H1 (cell line): ENCODE measurements around the gene GGTLC3. TPM values are rescaled to one million over a fixed set of nuclear protein-coding genes. Genes with fewer than 3 reads are reported as not detected.
"Not testable (repeated sequence)": the region's sequence is repeated elsewhere in the genome, so short reads cannot be mapped to it uniquely, and the experiment has no call there.

ENCODE experiments used
- CTCF ChIA-PET: fragments of 300-600 bp; sonication (Branson Sonifier 250); formaldehyde crosslinking; loops from one replicate; lab custom pipeline; 2021; ENCODE audit not compliant: partially characterized antibody; lab: Charles Lee
- POLR2A ChIA-PET: fragments of 300-600 bp; sonication (Branson Sonifier 250); formaldehyde crosslinking; loops from one replicate; lab custom pipeline; 2021; ENCODE audit warnings: inconsistent platforms; ENCODE audit not compliant: partially characterized antibody; lab: Charles Lee
- DNase-seq, 2 experiments: peaks; one replicate each; pipeline versions ENCODE4 v3.0.0 to v3.0.0-alpha.2; 2010 to 2022; ENCODE audit warnings: low spot score in 2 of 2, low read depth in 1 of 2, mixed read lengths in 1 of 2
- FAIRE-seq: peaks from 2 replicates; lab custom pipeline; 2011; peaks lifted over from hg19 to GRCh38; lab: Jason Lieb, UNC
- H2AFZ ChIP-seq: 2 replicates; pipeline ENCODE4 v1.8.1; 2012; ENCODE audit warnings: low read length, inconsistent platforms
- H2AK5ac ChIP-seq: 2 replicates; pipeline ENCODE4 v1.6.1; 2013; ENCODE audit warnings: low read depth, low read length
- H2BK120ac ChIP-seq: replicated peaks from 2 replicates; pipeline ENCODE3; 2013; ENCODE audit warnings: low read depth, low read length, inconsistent platforms
- H2BK12ac ChIP-seq: 2 replicates; pipeline ENCODE4 v1.6.1; 2013; ENCODE audit warnings: low read depth, low read length
- H2BK15ac ChIP-seq: 2 replicates; pipeline ENCODE4 v1.6.1; 2013; ENCODE audit warnings: low read length
- H2BK20ac ChIP-seq: 2 replicates; pipeline ENCODE4 v1.6.1; 2013; ENCODE audit warnings: low read length
- H2BK5ac ChIP-seq: 2 replicates; pipeline ENCODE4 v1.6.1; 2013; ENCODE audit warnings: low read depth, low read length
- H3K14ac ChIP-seq: 2 replicates; pipeline ENCODE4 v1.6.1; 2013; ENCODE audit warnings: inconsistent platforms; ENCODE audit not compliant: insufficient read length
- H3K18ac ChIP-seq: 2 replicates; pipeline ENCODE4 v1.6.1; 2013; ENCODE audit warnings: low read length; ENCODE audit errors: extremely low read depth
- H3K23ac ChIP-seq: 2 replicates; pipeline ENCODE4 v1.6.1; 2013; ENCODE audit warnings: inconsistent platforms; ENCODE audit not compliant: insufficient read length
- H3K23me2 ChIP-seq: 2 replicates; pipeline ENCODE4 v1.6.1; 2013; ENCODE audit warnings: low read depth, low read length
- H3K27ac ChIP-seq: 2 replicates; pipeline ENCODE4 v1.6.1; 2011; ENCODE audit warnings: low read depth, low read length, inconsistent platforms
- H3K27me3 ChIP-seq, 4 experiments: replicated peaks in 1 of 4; 1 replicate in 1 of 4; 2 replicates in 3 of 4; pipeline versions ENCODE4 v1.6.1 to v1.8.1; 2011 to 2013; ENCODE audit warnings: low read length in 3 of 4, mild to moderate bottlenecking in 3 of 4, inconsistent platforms in 2 of 4, mixed read lengths in 2 of 4, moderate library complexity in 1 of 4; ENCODE audit not compliant: control insufficient read depth in 3 of 4, insufficient read depth in 3 of 4; ENCODE audit errors: extremely low read depth in 1 of 4
- H3K36me3 ChIP-seq, 4 experiments: 2 replicates each; pipeline versions ENCODE4 v1.6.1 to v1.8.1; 2011 to 2013; ENCODE audit warnings: mild to moderate bottlenecking in 4 of 4, low read length in 3 of 4, moderate library complexity in 2 of 4, control low read depth in 1 of 4, inconsistent platforms in 1 of 4; ENCODE audit not compliant: insufficient read depth in 4 of 4, control insufficient read depth in 2 of 4
- H3K4ac ChIP-seq: replicated peaks from 2 replicates; pipeline ENCODE3; 2013; ENCODE audit warnings: low read length, low read depth, mixed read lengths, inconsistent platforms; ENCODE audit not compliant: insufficient read length
- H3K4me1 ChIP-seq, 4 experiments: replicated peaks in 1 of 4; 1 replicate in 1 of 4; 2 replicates in 3 of 4; pipeline versions ENCODE4 v1.6.1 to v1.8.1; 2011 to 2013; ENCODE audit warnings: low read length in 3 of 4, inconsistent platforms in 2 of 4, mixed read lengths in 1 of 4; ENCODE audit not compliant: insufficient read depth in 4 of 4, control insufficient read depth in 3 of 4
- H3K4me2 ChIP-seq, 2 experiments: 2 replicates each; pipeline versions ENCODE4 v1.6.1 to v1.8.1; 2011 to 2013; ENCODE audit warnings: low read depth in 2 of 2, low read length in 2 of 2, control low read depth in 1 of 2, inconsistent platforms in 1 of 2, mild to moderate bottlenecking in 1 of 2; ENCODE audit not compliant: insufficient read depth in 1 of 2
- H3K4me3 ChIP-seq, 4 experiments: fragments of 200-600, 300-600 bp in 1 of 4; sonication (generic), shearing (Covaris generic), sonication (Bioruptor Twin) in 1 of 4; 2 replicates each; pipeline versions ENCODE4 v1.5.1 to v1.8.1; 2011 to 2016; ENCODE audit warnings: low read length in 4 of 4, low read depth in 3 of 4, control low read depth in 2 of 4, inconsistent platforms in 2 of 4, mild to moderate bottlenecking in 2 of 4, mixed read lengths in 1 of 4, moderate library complexity in 1 of 4; ENCODE audit not compliant: insufficient read depth in 2 of 4; ENCODE audit errors: extremely low read depth in 1 of 4
- H3K56ac ChIP-seq: replicated peaks from 2 replicates; pipeline ENCODE3; 2013; ENCODE audit warnings: low read depth, mild to moderate bottlenecking, mixed read lengths, low read length, inconsistent platforms; ENCODE audit not compliant: insufficient read length
- H3K79me1 ChIP-seq: 2 replicates; pipeline ENCODE4 v1.6.1; 2013; ENCODE audit warnings: low read depth, low read length, control low read depth
- H3K79me2 ChIP-seq, 2 experiments: 2 replicates each; pipeline versions ENCODE4 v1.6.1 to v1.8.1; 2012 to 2013; ENCODE audit warnings: low read length in 2 of 2, mild to moderate bottlenecking in 2 of 2, inconsistent platforms in 1 of 2; ENCODE audit not compliant: insufficient read depth in 2 of 2, control insufficient read depth in 1 of 2
- H3K9ac ChIP-seq, 4 experiments: replicated peaks in 1 of 4; 1 replicate in 1 of 4; 2 replicates in 3 of 4; pipeline versions ENCODE4 v1.6.1 to v1.8.1; 2011 to 2013; ENCODE audit warnings: low read depth in 3 of 4, low read length in 3 of 4, control low read depth in 2 of 4, mild to moderate bottlenecking in 2 of 4, moderate library complexity in 2 of 4, inconsistent platforms in 1 of 4; ENCODE audit errors: extremely low read depth in 1 of 4
- H3K9me3 ChIP-seq, 2 experiments: 2 replicates each; pipeline versions ENCODE4 v1.6.1 to v1.8.1; 2012 to 2013; ENCODE audit warnings: mild to moderate bottlenecking in 2 of 2, moderate library complexity in 2 of 2, control low read depth in 1 of 2, inconsistent platforms in 1 of 2, low read depth in 1 of 2, low read length in 1 of 2, mixed read lengths in 1 of 2; ENCODE audit not compliant: insufficient read depth in 2 of 2
- H4K20me1 ChIP-seq, 2 experiments: replicated peaks in 1 of 2; 2 replicates each; pipeline versions ENCODE3 to v1.8.1; 2011 to 2013; ENCODE audit warnings: inconsistent platforms in 2 of 2, low read length in 2 of 2, mild to moderate bottlenecking in 1 of 2; ENCODE audit not compliant: insufficient read depth in 2 of 2, control insufficient read depth in 1 of 2
- H4K5ac ChIP-seq: 2 replicates; pipeline ENCODE4 v1.6.1; 2013; ENCODE audit warnings: low read length, low read depth, mixed read lengths, inconsistent platforms; ENCODE audit not compliant: insufficient read length
- H4K8ac ChIP-seq: 2 replicates; pipeline ENCODE4 v1.8.0; 2013; ENCODE audit warnings: mild to moderate bottlenecking, moderate library complexity, low read length, inconsistent platforms; ENCODE audit not compliant: insufficient read depth; ENCODE audit errors: extremely low read depth
- H4K91ac ChIP-seq: replicated peaks from 2 replicates; pipeline ENCODE3; 2013; ENCODE audit warnings: low read length, mixed read lengths, inconsistent platforms; ENCODE audit not compliant: insufficient read length
- WGBS, 2 experiments: shearing (Covaris generic) in 1 of 2; methylation state at CpG; one replicate each; pipeline versions ENCODE4 v1.1.6 to v1.1.7; 2013 to 2015; ENCODE audit warnings: low lambda C conversion rate in 2 of 2, mixed read lengths in 2 of 2, inconsistent platforms in 1 of 2, low coverage in 1 of 2, missing lambda C conversion rate in 1 of 2; ENCODE audit not compliant: insufficient replicate concordance in 2 of 2, insufficient coverage in 1 of 2, insufficient read length in 1 of 2; ENCODE audit errors: extremely low coverage in 1 of 2, missing lambda C conversion rate in 1 of 2; 5-methylcytosine and 5-hydroxymethylcytosine counted together
- polyA plus RNA-seq, 7 experiments: library from polyadenylated mRNA; depleted of rRNA in 3 of 7; stranded (reverse) in 5 of 7; unstranded in 2 of 7; fragments of >200 nt in 5 of 7; fragments of 200-250 nt in 2 of 7; gene quantifications; 1 replicate in 5 of 7; 2 replicates in 1 of 7; 4 replicates in 1 of 7; pipeline versions ENCODE4 v1.2.1 to v1.2.3, GENCODE V29; 2011 to 2013; ENCODE audit warnings: missing spikeins in 2 of 7, mixed read lengths in 2 of 7
- total RNA-seq: library from RNA; stranded (reverse); fragmentation: NEBNext Ultra II Directional; extraction: Animal tissue kit (Norgen Biotek cat#: 25700); gene quantifications from 2 replicates; pipeline ENCODE4 v1.2.1, GENCODE V29; 2021

Gene GGTLC3
- total and polyA plus RNA-seq, 2 of the 8 experiments (the other 6 are each of a cell fraction or from before 2014, with no cell fraction given): not detected

DNA sequence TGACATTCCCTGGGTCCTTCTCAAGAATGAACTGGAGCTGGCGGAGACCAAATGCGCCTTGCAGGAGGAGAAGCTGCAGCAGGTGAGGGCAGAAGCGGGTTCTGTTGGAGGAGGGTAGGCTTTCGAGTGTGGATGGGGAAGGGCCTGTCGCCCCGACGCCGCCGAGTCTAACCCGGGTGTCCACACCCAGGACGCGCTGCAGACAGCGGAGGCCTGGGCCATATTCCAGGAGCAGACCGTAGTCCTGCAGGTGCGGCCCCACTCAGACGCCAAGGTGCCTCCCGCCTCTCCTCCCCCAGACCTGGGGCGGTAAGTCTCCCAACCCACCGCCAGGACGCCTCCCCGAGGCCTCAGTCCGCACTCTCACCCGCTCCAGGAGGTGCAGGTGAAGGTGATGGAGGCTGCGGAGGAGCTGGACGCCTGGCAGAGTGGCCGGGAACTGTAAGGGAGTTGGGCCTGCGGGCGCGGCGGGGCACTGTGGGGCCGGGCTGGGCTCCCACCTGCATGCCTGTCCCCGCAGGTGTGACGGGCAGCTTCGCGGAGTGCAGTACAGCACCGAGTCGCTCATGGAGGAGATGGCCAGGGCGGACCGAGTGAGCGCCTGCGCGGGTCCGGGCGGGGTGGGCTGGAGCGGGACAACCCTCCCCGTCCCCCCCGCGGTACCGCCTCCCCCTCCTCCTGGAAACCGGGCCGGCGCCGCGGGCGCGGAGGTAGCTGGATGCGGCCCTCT, 11.6 kb upstream of the GGTLC3 start:
- CTCF ChIA-PET, H3K79me1 ChIP-seq, H3K18ac ChIP-seq, H3K9ac ChIP-seq, H3K14ac ChIP-seq, H2BK5ac ChIP-seq, H3K27ac ChIP-seq, H2BK12ac ChIP-seq, H3K23ac ChIP-seq, H2BK120ac ChIP-seq, H3K36me3 ChIP-seq, H4K91ac ChIP-seq, H4K5ac ChIP-seq, H4K8ac ChIP-seq, H3K56ac ChIP-seq, H3K4me1 ChIP-seq, H3K27me3 ChIP-seq, H2AFZ ChIP-seq, H2BK20ac ChIP-seq, H3K9me3 ChIP-seq, H3K4ac ChIP-seq, H2AK5ac ChIP-seq, FAIRE-seq, POLR2A ChIA-PET, DNase-seq, H4K20me1 ChIP-seq, H3K79me2 ChIP-seq, H3K4me2 ChIP-seq, H2BK15ac ChIP-seq, H3K4me3 ChIP-seq, H3K23me2 ChIP-seq: not testable (repeated sequence)
- WGBS, 2 experiments: no CpG with 5 or more reads among the region's 57 CpGs
